ENCODE measurements around the gene EIF3I. TPM values are rescaled to one million over a fixed set of nuclear protein-coding genes. Genes with fewer than 3 reads are reported as not detected.

EIF3I gene
- polyA plus RNA-seq, 1 of the 3 experiments (the other 2 are of a cell fraction) = 479 TPM

DNA sequence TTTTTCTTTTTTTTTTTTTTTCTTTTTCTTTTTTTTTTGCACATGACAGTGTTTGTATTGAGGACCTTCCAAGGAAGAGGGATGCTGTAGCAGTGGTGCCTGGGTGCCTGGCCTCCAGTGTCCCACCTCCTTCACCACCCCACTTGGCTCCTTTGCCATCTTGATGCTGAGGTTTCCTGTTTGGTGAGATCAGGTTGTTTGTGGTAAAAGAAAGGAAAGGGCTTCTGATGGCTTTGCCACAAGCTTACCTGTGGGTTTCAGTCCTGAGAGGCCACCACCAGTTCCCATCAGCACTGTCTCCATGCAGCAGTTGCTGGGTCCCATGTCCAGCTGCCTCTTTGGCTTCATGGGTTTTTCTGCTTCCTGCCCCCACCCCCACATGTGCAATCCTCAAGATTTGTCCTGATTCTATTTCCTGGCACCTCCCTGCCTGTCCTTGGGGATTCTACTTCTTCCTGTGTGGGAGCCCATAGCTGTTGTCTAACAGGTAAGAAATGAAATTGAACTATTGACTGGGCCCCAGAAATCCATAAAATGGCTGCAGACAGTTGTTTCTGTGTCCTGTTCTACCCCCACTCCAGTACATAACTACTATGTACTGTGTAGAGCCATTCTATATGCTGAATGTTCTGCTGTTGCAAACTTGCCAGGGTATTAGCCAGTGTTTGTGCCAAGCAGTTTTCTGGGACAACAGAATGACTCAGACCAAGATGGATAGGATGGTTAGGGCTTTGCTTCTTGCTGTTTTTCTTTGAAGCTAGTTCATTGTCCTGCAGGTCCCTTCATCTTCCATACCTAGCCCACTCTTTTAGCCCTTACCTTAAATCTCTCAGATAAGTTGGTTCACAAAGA is 26.0 kb upstream of the EIF3I start:
- H3K4me3 ChIP-seq (ENCODE audit: low read depth in 2 of 2, low read length in 1 of 2) = no peak overlapping the region
- H3K79me2 ChIP-seq (ENCODE audit: insufficient read depth) = no peaks in the 10 kb centered on the region
- peaks cover 20 to 22% of the 10 kb centered on the region in 2 experiments; a peak in 3 of 4 replicates for H3K4me1 ChIP-seq (ENCODE audit: control insufficient read depth in 1 of 2, insufficient read depth in 2 of 2, low read depth in 1 of 2, low read length in 1 of 2)
- no peak overlapping the region for H3K4me2 ChIP-seq
- no peaks in the 10 kb centered on the region for H3K9me2 ChIP-seq
- no peak for DNase-seq
- TF ChIP-seq JUND (IDR thresholded peaks at IDR 0.05) = no peak
- TF ChIP-seq, protein P1, sequence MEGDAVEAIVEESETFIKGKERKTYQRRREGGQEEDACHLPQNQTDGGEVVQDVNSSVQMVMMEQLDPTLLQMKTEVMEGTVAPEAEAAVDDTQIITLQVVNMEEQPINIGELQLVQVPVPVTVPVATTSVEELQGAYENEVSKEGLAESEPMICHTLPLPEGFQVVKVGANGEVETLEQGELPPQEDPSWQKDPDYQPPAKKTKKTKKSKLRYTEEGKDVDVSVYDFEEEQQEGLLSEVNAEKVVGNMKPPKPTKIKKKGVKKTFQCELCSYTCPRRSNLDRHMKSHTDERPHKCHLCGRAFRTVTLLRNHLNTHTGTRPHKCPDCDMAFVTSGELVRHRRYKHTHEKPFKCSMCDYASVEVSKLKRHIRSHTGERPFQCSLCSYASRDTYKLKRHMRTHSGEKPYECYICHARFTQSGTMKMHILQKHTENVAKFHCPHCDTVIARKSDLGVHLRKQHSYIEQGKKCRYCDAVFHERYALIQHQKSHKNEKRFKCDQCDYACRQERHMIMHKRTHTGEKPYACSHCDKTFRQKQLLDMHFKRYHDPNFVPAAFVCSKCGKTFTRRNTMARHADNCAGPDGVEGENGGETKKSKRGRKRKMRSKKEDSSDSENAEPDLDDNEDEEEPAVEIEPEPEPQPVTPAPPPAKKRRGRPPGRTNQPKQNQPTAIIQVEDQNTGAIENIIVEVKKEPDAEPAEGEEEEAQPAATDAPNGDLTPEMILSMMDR (IDR thresholded peaks at IDR 0.05) = no peak
- TF ChIP-seq NFIC (IDR thresholded peaks at IDR 0.05; ENCODE audit: borderline replicate concordance) = no peak
- no peak for TF ChIP-seq MXI1 (IDR thresholded peaks at IDR 0.05; ENCODE audit: low read depth, low read length)
- TF ChIP-seq RFX5 (IDR thresholded peaks at IDR 0.05; ENCODE audit: low read length) = no peak
- TF ChIP-seq SIN3A (IDR thresholded peaks at IDR 0.05; ENCODE audit: borderline replicate concordance, low read depth, low read length) = no peak
- no peak for TF ChIP-seq POLR2AphosphoS5 (IDR thresholded peaks at IDR 0.05; ENCODE audit: low read depth, low read length)
- TF ChIP-seq, protein P2, sequence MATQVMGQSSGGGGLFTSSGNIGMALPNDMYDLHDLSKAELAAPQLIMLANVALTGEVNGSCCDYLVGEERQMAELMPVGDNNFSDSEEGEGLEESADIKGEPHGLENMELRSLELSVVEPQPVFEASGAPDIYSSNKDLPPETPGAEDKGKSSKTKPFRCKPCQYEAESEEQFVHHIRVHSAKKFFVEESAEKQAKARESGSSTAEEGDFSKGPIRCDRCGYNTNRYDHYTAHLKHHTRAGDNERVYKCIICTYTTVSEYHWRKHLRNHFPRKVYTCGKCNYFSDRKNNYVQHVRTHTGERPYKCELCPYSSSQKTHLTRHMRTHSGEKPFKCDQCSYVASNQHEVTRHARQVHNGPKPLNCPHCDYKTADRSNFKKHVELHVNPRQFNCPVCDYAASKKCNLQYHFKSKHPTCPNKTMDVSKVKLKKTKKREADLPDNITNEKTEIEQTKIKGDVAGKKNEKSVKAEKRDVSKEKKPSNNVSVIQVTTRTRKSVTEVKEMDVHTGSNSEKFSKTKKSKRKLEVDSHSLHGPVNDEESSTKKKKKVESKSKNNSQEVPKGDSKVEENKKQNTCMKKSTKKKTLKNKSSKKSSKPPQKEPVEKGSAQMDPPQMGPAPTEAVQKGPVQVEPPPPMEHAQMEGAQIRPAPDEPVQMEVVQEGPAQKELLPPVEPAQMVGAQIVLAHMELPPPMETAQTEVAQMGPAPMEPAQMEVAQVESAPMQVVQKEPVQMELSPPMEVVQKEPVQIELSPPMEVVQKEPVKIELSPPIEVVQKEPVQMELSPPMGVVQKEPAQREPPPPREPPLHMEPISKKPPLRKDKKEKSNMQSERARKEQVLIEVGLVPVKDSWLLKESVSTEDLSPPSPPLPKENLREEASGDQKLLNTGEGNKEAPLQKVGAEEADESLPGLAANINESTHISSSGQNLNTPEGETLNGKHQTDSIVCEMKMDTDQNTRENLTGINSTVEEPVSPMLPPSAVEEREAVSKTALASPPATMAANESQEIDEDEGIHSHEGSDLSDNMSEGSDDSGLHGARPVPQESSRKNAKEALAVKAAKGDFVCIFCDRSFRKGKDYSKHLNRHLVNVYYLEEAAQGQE (IDR thresholded peaks at IDR 0.05; ENCODE audit: low read depth, low read length) = no peak
- no peak for TF ChIP-seq EZH2phosphoT487 (IDR thresholded peaks at IDR 0.05; ENCODE audit: borderline replicate concordance, low read depth)
- TF ChIP-seq CHD2 (IDR thresholded peaks at IDR 0.05; ENCODE audit: low read length, partially characterized antibody) = no peak
- TF ChIP-seq, protein P3, sequence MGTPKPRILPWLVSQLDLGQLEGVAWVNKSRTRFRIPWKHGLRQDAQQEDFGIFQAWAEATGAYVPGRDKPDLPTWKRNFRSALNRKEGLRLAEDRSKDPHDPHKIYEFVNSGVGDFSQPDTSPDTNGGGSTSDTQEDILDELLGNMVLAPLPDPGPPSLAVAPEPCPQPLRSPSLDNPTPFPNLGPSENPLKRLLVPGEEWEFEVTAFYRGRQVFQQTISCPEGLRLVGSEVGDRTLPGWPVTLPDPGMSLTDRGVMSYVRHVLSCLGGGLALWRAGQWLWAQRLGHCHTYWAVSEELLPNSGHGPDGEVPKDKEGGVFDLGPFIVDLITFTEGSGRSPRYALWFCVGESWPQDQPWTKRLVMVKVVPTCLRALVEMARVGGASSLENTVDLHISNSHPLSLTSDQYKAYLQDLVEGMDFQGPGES (IDR thresholded peaks at IDR 0.05; ENCODE audit: low read depth, low read length) = no peak
- no peak for TF ChIP-seq SMC3 (IDR thresholded peaks at IDR 0.05; ENCODE audit: low read depth, low read length)
- TF ChIP-seq FOXJ3 (CRISPR knock-in tag; IDR thresholded peaks at IDR 0.05) = no peak
- TF ChIP-seq GATA2 (CRISPR knock-in tag; IDR thresholded peaks at IDR 0.05) = no peak
- TF ChIP-seq ELF1 (IDR thresholded peaks at IDR 0.05) = no peak
- no peak for TF ChIP-seq USF1 (IDR thresholded peaks at IDR 0.05; ENCODE audit: borderline replicate concordance, low read depth)
- H2AFZ ChIP-seq (ENCODE audit: low read depth) = no peak overlapping the region
- H3K9ac ChIP-seq = no peak overlapping the region
- no peaks in the 10 kb centered on the region for H3K27me3 ChIP-seq (ENCODE audit: insufficient read depth)
- H3K27ac ChIP-seq (ENCODE audit: low read depth in 2 of 2, low read length in 1 of 2) = peak overlapping the region; percentile 9 to 28; a peak in 1 of 4 replicates
- POLR2A ChIA-PET = interaction anchor here (1.0 to 3.4 kb wide), 2 partner anchors 11 to 15 kb away, joined by 3 to 19 read pairs; partner anchors contain the start of gene TXLNA
- no peaks in the 10 kb centered on the region for H4K20me1 ChIP-seq (ENCODE audit: insufficient read depth)
- CTCF ChIA-PET = no interaction called here
- no peaks in the 10 kb centered on the region for H3K9me3 ChIP-seq
- peaks cover 18% of the 10 kb centered on the region for H3F3A ChIP-seq (replicated peaks; ENCODE audit: insufficient read depth)
- peaks cover 45 to 68% of the 10 kb centered on the region in 2 experiments for H3K36me3 ChIP-seq (replicated peaks in 1 of 2; ENCODE audit: control insufficient read depth in 1 of 2, insufficient read depth in 2 of 2, low read length in 1 of 2)

Measured in SK-N-SH (cell line).